Heart left ventricle (tissue), 16 donors: ENCODE measurements around the gene DOCK4. TPM values are rescaled to one million over a fixed set of nuclear protein-coding genes. Genes with fewer than 3 reads are reported as not detected.

Experiments
- ATAC-seq, 4 donors: fragments of 200-7000 bp; cut with Tn5 transposase; one replicate each; pipeline ENCODE4 v1.9.1; 2020 to 2022; ENCODE audit warnings: moderate library complexity in 4 of 4, mild to moderate bottlenecking in 3 of 4, moderate number of reproducible peaks in 1 of 4
- DNase-seq, 5 donors: peaks; one replicate each; pipeline ENCODE4 v3.0.0-alpha.2; 2020
- H3K27ac ChIP-seq, 12 donors: fragments of 200-600 bp; sonication (generic) in 4 of 12; one replicate each; pipeline versions ENCODE4 v1.5.0 to v1.8.0; 2016 to 2022; ENCODE audit warnings: mild to moderate bottlenecking in 2 of 12
- H3K27me3 ChIP-seq, 9 donors: fragments of 200-600 bp; sonication (generic) in 2 of 9; one replicate each; pipeline versions ENCODE4 v1.5.1 to v1.8.0; 2016 to 2022; ENCODE audit warnings: mild to moderate bottlenecking in 3 of 9
- H3K36me3 ChIP-seq, 9 donors: fragments of 200-600 bp; sonication (generic) in 2 of 9; one replicate each; pipeline versions ENCODE4 v1.5.0 to v1.8.0; 2018 to 2022; ENCODE audit warnings: mild to moderate bottlenecking in 2 of 9
- H3K4me1 ChIP-seq, 12 donors: fragments of 200-600 bp; sonication (generic) in 4 of 12; one replicate each; pipeline versions ENCODE4 v1.5.0 to v1.8.0; 2016 to 2022; ENCODE audit warnings: mild to moderate bottlenecking in 3 of 12
- H3K4me3 ChIP-seq, 12 donors: fragments of 200-600 bp; sonication (generic) in 4 of 12; one replicate each; pipeline versions ENCODE4 v1.5.0 to v1.8.0; 2017 to 2022; ENCODE audit warnings: mild to moderate bottlenecking in 9 of 12, moderate library complexity in 4 of 12
- H3K9me3 ChIP-seq, 12 donors: fragments of 200-600 bp; sonication (generic) in 4 of 12; one replicate each; pipeline versions ENCODE4 v1.5.0 to v1.8.0; 2016 to 2022; ENCODE audit warnings: mild to moderate bottlenecking in 1 of 12
- POLR2A ChIP-seq, 2 donors: fragments of 450-650 bp; IDR thresholded peaks; one replicate each; pipeline ENCODE4 v1.6.1; 2017; ENCODE audit warnings: antibody characterized with exemption in 2 of 2, mild to moderate bottlenecking in 2 of 2, moderate library complexity in 2 of 2
- WGBS, 4 donors: extraction: QIAGEN DNeasy Blood & Tissue Kit in 2 of 4; methylation state at CpG; one replicate each; pipeline versions ENCODE4 v1.1.5 to v1.1.7; 2013 to 2018; 5-methylcytosine and 5-hydroxymethylcytosine counted together
- intact Hi-C, 10 donors: fragments of 100-400 bp; cut with DNase I; formaldehyde crosslinking; loops; one replicate each; pipeline versions ENCODE4 v1.11.1 to v1.14.2; 2022
- polyA plus RNA-seq, 2 donors: library from polyadenylated mRNA; stranded (reverse); fragments of 200-250 nt; gene quantifications; one replicate each; pipeline ENCODE4 v1.2.3, GENCODE V29; 2013
- total RNA-seq, 9 donors: library from RNA; depleted of rRNA in 2 of 9; stranded (reverse); fragments of >200 nt in 2 of 9; fragmentation: NEBNext Ultra II Directional in 3 of 9; extraction: Animal tissue kit (Norgen Biotek cat#: 25700) in 3 of 9; gene quantifications; one replicate each; pipeline versions ENCODE4 v1.1.0 to v1.2.4, GENCODE V29; 2016 to 2023
- TF ChIP-seq, protein P1 (sequence below), 12 donors: fragments of 200-600 bp; sonication (generic) in 4 of 12; IDR thresholded peaks; one replicate each; pipeline versions ENCODE4 v1.5.0 to v1.8.0; 2018 to 2022; ENCODE audit warnings: antibody characterized with exemption in 12 of 12, mild to moderate bottlenecking in 5 of 12
- donor health status: ischemic (EF 13 %, LVEDD 7.1; RV severe dilation, severe dysfunction).
- donor health status: healthy with polysubstance abuse.
- donor health status: DM: no; HTN: yes; CAD: no.
- donor health status: DM: no; HTN: no; CAD: no.
- donor health status: ischemic (EF 25% LVEDD 6.9; RV normal size, moderate dysfunction).
- donor health status: ischemic (EF 25% LVEDD 5.7; RV mildly dilated, moderate dysfunction).
- donor health status: healthy.
- donor health status: DM: yes; HTN: yes; CAD: no.
- donor health status: ischemic (EF 35%, LVEDD 5.7; RV mildly dilated, moderate dysfunction).
- donor health status: nonischemic (EF 11% LVEDD 7.7; RV severe dilation, severe dysfunction).
- donor health status: DM: yes; HTN: yes; CAD: no.
- donor health status: PGD.
- donor health status: ischemic (EF 29% LVEDD 5.4; RV normal size, mild dysfunction).
- donor health status: nonischemic (EF 23%, LVEDD 6.1; RV moderate dilation, normal function).

The DOCK4 gene
- total and polyA plus RNA-seq, 11 donors: 5.1 to 40.8 (median 13.1) TPM

DNA sequence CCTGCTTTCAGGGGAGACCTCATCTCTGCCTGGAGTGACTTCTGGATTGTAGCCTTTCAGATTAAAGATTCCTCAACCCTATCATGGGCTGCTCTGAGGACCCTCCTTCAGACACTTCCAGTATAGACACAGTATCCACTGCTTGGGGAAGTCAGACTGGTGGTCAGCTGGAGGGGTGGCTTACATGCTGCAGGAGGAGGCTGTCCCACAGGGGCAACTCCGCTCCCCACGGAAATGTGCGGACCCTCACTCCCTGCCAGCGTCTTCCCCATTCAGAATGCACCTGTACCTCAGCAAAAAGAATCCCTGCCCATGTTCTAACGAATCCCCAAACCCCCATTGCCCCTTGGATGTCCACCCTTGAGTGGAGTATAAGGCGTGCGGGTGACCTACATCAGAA is 95.5 kb downstream of the DOCK4 start:
- TF ChIP-seq, protein P1, sequence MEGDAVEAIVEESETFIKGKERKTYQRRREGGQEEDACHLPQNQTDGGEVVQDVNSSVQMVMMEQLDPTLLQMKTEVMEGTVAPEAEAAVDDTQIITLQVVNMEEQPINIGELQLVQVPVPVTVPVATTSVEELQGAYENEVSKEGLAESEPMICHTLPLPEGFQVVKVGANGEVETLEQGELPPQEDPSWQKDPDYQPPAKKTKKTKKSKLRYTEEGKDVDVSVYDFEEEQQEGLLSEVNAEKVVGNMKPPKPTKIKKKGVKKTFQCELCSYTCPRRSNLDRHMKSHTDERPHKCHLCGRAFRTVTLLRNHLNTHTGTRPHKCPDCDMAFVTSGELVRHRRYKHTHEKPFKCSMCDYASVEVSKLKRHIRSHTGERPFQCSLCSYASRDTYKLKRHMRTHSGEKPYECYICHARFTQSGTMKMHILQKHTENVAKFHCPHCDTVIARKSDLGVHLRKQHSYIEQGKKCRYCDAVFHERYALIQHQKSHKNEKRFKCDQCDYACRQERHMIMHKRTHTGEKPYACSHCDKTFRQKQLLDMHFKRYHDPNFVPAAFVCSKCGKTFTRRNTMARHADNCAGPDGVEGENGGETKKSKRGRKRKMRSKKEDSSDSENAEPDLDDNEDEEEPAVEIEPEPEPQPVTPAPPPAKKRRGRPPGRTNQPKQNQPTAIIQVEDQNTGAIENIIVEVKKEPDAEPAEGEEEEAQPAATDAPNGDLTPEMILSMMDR (IDR thresholded peaks at IDR 0.05): no peak
- TF ChIP-seq POLR2A (IDR thresholded peaks at IDR 0.05): no peak
- 94 to 98% (median 96%) methylated on average over 7 of the region's 7 CpGs for WGBS, 4 donors
- no peak for DNase-seq
- H3K27ac ChIP-seq: no peak overlapping the region
- no peaks in the 10 kb centered on the region for H3K36me3 ChIP-seq
- H3K4me1 ChIP-seq: peaks cover 0 to 60% (median 31%) of the 10 kb centered on the region in 12 donors
- H3K27me3 ChIP-seq: no peaks in the 10 kb centered on the region
- intact Hi-C loops: no loop called here
- ATAC-seq: peak in 1 of 4 donors; percentile 14
- H3K9me3 ChIP-seq: no peaks in the 10 kb centered on the region
- no peak overlapping the region for H3K4me3 ChIP-seq

DNA sequence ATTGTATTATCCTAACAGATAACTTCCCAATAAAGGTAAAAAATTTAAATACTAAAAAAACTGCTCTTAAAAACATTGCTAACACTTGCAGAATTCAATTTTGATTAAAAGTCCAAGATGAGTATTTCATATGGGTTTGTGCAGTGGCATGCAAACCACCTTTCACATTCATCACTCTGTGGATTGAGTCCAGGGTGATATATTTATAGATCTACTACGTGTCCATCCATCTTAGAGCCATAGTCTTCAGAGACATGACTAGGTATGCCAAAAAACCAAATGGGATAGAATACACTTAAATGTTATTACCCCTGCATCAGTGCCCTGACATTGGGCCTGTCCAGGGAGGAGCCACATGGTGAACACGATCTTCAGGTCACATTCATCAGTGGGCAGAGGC is 96.0 kb downstream of the DOCK4 start:
- DNase-seq (no peak), ATAC-seq (peak in 2 of 4 donors; percentile 11 to 40)
- H3K9me3 ChIP-seq: no peaks in the 10 kb centered on the region
- no peaks in the 10 kb centered on the region for H3K36me3 ChIP-seq
- H3K4me1 ChIP-seq: peaks cover 0 to 60% (median 32%) of the 10 kb centered on the region in 12 donors
- no peak overlapping the region for H3K27ac ChIP-seq
- intact Hi-C loops: no loop called here
- no peaks in the 10 kb centered on the region for H3K27me3 ChIP-seq
- 53 to 65% (median 58%) methylated on average over 2 of the region's 2 CpGs for WGBS, 4 donors
- TF ChIP-seq, protein P1 (IDR thresholded peaks at IDR 0.05): no peak
- TF ChIP-seq POLR2A (IDR thresholded peaks at IDR 0.05): no peak
- no peak overlapping the region for H3K4me3 ChIP-seq

DNA sequence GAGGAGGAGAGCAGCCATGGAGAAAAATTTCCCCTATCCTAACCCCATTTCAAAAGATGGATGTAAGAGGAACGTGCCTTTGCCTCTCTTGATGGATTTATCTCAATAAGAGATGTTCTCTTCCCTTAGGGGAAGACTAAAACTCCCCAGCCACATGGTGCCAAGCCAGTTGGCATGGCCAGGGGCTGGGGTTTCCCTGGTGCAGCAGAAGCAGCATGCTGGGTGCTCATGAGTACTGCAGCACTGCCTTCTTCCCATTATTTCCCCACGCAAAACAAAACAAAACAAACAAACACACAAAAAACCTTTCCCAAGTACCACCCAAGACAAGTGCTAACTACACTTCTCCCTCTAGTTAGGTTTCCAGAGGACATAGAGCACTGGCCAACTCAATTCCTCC is 97.2 kb downstream of the DOCK4 start:
- peaks cover 0 to 59% (median 35%) of the 10 kb centered on the region in 12 donors for H3K4me1 ChIP-seq
- H3K4me3 ChIP-seq: no peak overlapping the region
- H3K9me3 ChIP-seq: no peaks in the 10 kb centered on the region
- H3K36me3 ChIP-seq: no peaks in the 10 kb centered on the region
- DNase-seq: no peak
- intact Hi-C loops: no loop called here
- WGBS, 4 donors: 63 to 76% (median 68%) methylated on average over 2 of the region's 2 CpGs
- H3K27me3 ChIP-seq: no peaks in the 10 kb centered on the region
- no peak for ATAC-seq
- TF ChIP-seq, protein P1 (IDR thresholded peaks at IDR 0.05): no peak
- no peak overlapping the region for H3K27ac ChIP-seq

DNA sequence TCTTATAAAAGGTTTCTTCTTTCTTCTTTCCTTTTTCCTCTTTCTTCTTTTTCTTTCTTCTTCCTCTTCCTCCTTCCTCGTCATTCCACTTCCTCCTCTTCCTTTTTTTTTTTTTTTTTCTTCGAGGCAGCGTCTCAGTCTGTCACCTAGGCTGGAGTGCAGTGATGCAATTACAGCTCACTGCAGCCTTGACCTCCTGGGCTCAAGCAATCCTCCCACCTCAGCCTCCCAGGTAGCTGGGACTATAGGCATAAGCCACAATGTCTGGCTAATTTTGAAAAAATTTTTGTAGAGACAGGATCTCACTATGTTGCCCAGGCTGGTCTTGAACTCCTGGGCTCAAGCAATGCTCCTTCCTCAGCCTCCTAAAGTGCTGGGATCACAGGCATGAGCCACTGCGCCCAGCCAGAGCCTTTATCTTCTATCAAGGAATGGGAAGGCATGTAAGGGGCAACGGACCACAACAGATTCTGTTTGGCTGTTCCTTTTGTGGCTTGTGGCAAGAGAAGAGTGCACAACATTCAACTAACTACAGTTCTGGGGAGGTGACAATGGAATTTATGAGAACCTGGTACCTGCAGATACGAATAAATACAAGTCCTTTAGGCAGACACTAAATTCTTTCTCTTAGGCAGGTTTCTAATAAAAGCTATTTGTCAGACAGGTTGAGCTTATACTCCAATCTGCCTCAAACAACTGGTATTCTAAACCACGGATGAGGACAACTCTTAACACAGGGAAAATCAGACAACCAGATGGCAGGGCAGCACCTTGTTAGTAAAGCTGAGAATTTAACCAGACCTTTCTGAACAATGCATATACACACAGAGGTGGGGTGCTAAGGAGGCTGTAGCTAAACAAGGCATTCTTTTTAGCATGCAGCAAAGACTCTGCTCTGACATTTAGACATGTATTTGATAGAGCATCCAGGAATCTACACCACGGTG is 100.3 kb downstream of the DOCK4 start:
- WGBS, 4 donors: 76 to 81% (median 78%) methylated on average over 8 of the region's 8 CpGs
- Histone ChIP-seq H3K4me3 (no peak overlapping the region), H3K27me3 (no peaks in the 10 kb centered on the region), H3K9me3 (no peaks in the 10 kb centered on the region), H3K36me3 (no peaks in the 10 kb centered on the region), H3K27ac (no peak overlapping the region), H3K4me1 (peaks cover 0 to 46% (median 27%) of the 10 kb centered on the region in 12 donors)
- no peak for ATAC-seq
- TF ChIP-seq POLR2A (IDR thresholded peaks at IDR 0.05): no peak
- TF ChIP-seq, protein P1 (IDR thresholded peaks at IDR 0.05): no peak
- no peak for DNase-seq
- intact Hi-C loops: no loop called here
